ENCODE results near the gene XPNPEP3.

DNA sequence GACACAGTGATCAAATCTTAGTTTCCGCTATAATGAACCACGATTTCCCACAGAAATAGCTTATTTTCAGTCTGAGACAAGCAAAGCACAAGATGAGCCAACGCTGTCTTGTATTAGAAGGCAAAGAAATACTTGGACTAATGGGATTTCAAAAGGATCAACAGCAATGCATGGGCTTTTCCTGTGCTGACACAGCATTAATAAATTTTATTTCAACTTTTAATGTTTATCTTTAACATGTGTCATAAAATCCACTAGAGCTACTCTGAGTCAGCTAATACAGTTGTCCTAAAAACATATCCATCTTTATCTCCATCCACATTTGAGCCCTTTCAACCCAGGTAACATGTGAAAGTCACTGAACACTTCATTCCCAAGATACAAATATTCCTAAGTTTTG is 22.3 kb upstream of the XPNPEP3 start:
- TF ChIP-seq TAF1 (IDR thresholded peaks at IDR 0.05; ENCODE audit: borderline replicate concordance, insufficient read depth, low read length) (no peak), POLR2AphosphoS5 (IDR thresholded peaks at IDR 0.05; ENCODE audit: low read depth, low read length) (no peak)
